Left hindlimb (tissue), 1 donor: ENCODE data around the gene COL10A1.
A peak's percentile ranks its signal among the peaks of the same experiment; 100 is the strongest.
"Not testable (repeated sequence)": the region's sequence is repeated elsewhere in the genome, so short reads cannot be mapped to it uniquely, and the experiment has no call there.

Source experiments
- DNase-seq: peaks from one replicate; pipeline ENCODE4 v3.0.0-alpha.2; 2018

The COL10A1 gene

GRCh38 chr6:116118608-116119007, 7.3 kb downstream of the COL10A1 start:
- no peak for DNase-seq

DNA sequence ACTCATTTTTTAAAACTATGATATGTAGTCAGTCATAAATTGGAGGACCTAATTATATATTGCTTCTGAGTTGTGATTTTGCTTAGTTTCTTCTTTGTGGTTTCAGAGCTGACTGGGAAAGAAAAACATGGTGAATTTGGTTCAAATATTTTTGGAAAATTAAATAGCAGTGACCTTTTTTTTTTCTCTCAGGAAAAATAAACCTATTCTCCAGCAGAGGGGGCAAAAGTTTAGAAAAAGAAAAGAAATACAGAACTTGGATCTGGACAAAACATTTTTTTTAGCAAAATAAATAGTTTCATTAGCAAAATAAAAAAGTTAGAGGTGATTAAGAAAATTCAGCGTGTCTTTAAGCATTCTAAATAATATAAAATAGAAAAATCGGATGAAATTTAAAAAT, 10.2 kb downstream of the COL10A1 start:
- no peak for DNase-seq

DNA sequence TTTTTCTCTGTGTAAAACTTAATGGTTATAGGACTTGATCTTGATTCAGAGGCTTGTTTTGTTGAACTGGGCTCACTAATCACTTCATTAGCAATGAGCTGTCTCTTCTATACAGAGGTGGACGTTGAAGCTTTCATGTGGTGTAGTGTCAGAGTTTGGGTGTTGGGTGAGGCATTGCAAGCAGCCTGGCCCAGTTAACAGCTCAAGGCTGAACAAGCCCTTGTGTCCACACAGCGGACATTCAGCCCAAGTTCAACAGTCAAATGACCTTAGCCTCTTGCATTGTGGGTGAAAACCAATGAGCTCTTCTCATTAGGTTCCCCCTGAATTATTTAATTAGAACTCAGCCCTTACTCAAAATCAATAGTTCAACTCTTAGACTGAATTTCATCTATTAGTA, 12.5 kb downstream of the COL10A1 start:
- no peak for DNase-seq

- DNase-seq: no peak
These were observed 14.1 kb downstream of the COL10A1 start for GRCh38 chr6:116111552-116112528.

- DNase-seq: no peak
These were observed 17.1 kb downstream of the COL10A1 start for GRCh38 chr6:116108836-116109235.

- no peak for DNase-seq
These were observed 19.8 kb downstream of the COL10A1 start for GRCh38 chr6:116106146-116106545.

- no peak for DNase-seq
These were observed 20.7 kb downstream of the COL10A1 start for GRCh38 chr6:116105247-116105646.

GRCh38 chr6:116104636-116105035, 21.3 kb downstream of the COL10A1 start:
- no peak for DNase-seq

DNA sequence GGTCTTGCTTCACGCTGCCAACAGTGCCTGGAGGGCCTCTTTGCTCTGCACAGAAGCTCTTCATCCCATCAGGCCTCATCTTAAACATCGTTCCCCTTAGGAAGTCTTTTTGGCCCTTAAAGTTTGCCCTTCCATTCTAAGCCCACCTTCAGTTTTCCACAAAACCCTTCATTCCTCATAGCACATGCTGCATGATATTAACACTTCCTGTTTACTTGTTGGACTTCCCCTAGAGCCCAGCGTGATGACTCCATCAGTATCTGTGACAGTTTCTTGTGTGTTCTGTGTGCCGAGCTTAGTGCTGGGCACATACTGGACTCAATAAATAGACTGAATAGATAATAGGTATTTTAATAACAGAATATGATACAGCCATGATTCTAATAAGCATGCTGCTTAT, 23.1 kb downstream of the COL10A1 start:
- no peak for DNase-seq

DNA sequence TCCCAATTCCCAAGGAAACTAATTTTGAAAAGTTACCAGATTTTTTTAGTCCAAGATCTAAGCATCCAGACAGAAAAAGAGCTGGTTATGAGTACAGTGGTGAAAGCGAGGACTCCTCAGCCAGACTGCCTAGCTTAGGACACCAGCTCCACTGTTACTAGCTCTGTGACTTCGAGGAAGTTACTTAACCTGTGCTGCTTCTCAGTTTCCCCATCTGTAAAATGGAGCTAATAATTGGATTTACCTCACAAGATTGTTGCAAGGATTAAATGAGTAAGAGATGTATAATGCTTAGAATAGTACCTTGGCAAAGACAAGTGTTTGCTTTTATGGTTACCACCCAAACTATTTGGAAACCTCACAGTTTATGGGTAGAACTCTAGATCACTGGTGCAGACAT, 24.1 kb downstream of the COL10A1 start:
- DNase-seq: no peak

DNA sequence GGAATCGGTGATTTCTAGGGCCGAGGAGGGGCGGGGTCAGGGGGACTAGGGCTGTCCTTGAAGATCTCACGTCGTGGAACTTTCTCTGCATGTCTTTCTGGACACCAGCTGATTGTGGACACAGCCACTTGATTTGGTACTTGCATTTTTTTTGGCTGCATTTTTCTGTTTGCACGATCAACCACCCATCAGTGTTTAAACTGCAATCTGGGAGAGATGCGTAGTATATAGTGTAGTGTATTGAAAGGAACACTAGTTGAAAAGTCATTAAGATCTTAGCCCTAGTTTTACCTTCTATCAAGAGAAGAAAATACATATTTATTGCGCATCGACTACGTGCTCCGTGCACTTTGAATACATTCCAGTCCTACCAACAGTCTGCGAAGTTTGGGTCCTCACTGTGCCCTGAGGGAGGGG, 24.6 kb downstream of the COL10A1 start:
- DNase-seq: no peak

- DNase-seq: peak; percentile 83
These were observed 25.3 kb downstream of the COL10A1 start, which contains the start of gene NT5DC1 for GRCh38 chr6:116100419-116101301. NT5DC1 (plus strand) TSS chr6:116100853; CDS start chr6:116100931, 78 bp downstream.

DNA sequence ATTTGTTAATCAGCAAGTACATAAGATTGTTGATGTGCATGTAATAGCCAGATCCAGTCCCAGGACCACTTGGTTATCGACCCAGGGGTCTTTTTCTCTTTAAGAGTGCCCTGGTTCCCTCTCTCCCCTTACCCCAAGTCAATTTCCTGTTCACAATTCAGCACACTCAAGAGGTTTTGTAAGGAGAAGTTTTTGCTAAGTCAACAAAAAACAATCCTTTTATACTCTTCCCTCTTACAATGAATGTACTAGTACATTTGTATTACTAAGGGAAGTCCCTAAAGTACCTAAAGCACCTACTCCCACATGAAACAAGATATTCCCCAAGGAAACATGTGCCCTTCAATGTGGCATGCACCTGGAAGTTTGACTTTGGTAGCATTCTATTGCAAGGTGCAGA, 26.9 kb downstream of the COL10A1 start:
- no peak for DNase-seq

- no peak for DNase-seq
These were observed 28.7 kb downstream of the COL10A1 start for GRCh38 chr6:116096979-116097816.

DNA sequence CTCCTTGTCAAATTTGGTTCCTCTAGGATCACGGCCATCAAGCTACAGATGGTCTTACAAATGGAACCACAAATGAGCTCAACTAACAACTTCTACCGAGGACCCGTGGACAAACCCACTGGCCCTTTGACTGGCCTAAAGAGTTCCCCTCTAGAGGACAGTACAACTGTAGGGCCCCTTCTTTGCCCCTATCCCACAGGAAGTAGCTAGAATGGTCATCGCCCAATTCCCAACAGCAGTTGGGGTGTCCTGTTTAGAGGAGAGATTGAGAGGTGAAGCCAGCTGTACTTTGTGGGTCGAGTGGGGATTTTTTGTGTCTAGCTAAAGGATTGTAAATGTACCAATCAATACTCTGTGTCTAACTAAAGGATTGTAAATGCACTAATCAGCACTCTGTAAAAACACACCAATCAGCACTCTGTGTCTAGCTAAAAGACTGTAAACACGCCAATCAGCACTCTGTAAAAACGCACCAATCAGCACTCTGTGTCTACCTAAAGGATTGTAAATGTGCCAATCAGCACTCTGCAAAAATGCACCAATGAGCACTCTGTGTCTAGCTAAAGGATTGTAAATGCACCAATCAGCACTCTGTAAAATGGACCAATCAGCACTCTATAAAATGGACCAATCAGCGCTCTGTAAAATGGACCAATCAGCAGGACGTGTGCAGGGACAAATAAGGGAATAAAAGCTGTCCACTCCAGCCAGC, 29.7 kb downstream of the COL10A1 start:
- not testable (repeated sequence) for DNase-seq

DNA sequence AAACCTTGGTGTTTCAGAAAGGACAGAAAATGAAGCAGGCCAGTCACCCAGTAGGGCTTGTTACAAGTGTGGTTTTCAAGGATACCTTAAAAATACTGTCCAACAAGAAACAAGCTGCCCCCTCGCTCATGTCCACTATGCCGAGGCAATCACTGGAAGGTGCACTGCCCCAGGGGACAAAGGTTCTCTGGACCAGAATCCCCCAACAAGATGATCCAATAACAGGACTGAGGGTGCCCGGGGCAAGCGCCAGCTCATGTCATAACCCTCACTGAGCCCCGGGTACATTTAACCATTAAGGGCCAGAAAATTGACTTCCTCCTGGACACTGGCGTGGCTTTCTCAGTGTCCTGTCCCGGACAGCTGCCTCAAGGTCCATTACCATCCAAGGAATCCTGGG, 31.9 kb downstream of the COL10A1 start:
- no peak for DNase-seq

GRCh38 chr6:116090251-116090650, 35.7 kb downstream of the COL10A1 start:
- DNase-seq: no peak

DNA sequence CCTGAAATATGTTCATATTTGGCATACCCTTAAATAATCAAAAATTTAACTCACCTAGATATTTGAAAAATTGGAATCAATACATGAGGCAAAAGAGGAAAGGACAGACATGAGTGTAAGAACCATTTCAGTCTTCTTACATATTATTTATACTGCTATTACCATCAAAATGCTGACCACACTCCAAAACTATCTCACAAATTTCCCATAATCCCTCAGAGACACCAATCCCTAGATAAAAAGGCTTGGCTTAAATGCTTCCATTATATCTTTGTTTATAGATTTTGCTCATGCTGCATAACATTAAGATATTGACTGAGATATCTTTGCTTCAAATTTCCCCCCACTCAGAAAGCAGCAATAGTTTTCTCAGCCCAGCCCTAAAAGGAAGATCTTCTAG, 37.0 kb downstream of the COL10A1 start:
- no peak for DNase-seq

DNA sequence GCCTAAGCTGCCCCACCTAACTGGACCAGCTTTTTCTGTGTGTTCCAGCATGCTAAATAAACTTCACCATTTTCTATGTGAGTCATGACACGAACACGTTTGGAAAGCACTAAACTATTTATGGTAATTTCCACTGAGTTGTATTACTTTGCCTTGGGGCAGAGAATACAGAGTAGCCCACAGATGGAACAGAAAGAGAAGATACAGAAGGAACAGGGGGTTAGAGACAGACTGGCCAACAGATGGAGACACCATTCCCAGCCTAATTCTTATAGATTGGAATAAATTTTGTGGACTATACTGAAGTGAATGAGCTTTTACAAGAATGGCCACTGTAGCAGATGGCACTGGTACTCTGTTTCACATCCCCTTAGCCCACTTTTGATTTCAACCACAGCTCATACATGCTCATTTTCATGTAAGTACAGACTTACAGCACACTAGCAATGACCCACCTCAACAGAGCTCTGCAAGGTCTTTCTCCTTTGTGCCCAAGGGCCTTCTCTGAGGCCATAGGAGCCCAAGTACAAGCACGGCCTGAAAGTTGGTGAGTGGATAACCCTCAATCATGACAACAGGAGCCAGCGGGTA, 38.4 kb downstream of the COL10A1 start:
- no peak for DNase-seq

- DNase-seq: no peak
These were observed 41.6 kb downstream of the COL10A1 start for GRCh38 chr6:116084284-116084683.

GRCh38 chr6:116083052-116083451, 42.9 kb downstream of the COL10A1 start:
- no peak for DNase-seq

DNA sequence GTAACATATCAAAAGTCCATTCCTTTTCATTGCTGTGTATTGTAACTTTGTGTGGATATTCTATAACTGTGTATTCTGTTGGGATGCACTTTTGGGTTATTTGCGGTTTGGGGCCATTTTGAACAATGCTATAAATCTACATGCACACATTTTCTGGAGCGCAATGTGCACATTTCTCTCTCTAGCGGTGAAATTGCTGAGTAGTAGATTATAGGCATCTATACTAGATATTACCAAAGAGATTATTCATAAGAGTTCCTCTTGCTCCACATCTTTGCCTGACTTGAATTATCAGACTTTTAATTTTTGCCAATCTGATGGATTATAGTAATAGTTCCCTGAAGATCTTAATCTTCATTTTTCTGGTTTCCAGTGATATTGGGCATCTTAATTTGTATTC, 47.0 kb downstream of the COL10A1 start:
- DNase-seq: no peak
